ENCODE measurements around the gene TMEM190.

- no peak for TF ChIP-seq EZH2 (IDR thresholded peaks at IDR 0.05; ENCODE audit: borderline replicate concordance, low read depth, low read length, poor library complexity, severe bottlenecking)
- no peak for TF ChIP-seq CTCF (conservative IDR thresholded peaks at IDR 0.05; ENCODE audit: low read depth, low read length)
Measured at GRCh38 chr19:55405638-55406037, 29.0 kb downstream of the TMEM190 start.

Measured in A673 (cell line).